GM12874 (cell line): Measurements from ENCODE around the gene RBM38.

Experiments
- TF ChIP-seq, protein P1 (sequence below): IDR thresholded peaks from 2 replicates; pipeline ENCODE4 v1.5.1; 2011; ENCODE audit warnings: low read depth, mild to moderate bottlenecking, control low read depth, low read length, moderate library complexity; ENCODE audit not compliant: insufficient read depth

Gene RBM38

DNA sequence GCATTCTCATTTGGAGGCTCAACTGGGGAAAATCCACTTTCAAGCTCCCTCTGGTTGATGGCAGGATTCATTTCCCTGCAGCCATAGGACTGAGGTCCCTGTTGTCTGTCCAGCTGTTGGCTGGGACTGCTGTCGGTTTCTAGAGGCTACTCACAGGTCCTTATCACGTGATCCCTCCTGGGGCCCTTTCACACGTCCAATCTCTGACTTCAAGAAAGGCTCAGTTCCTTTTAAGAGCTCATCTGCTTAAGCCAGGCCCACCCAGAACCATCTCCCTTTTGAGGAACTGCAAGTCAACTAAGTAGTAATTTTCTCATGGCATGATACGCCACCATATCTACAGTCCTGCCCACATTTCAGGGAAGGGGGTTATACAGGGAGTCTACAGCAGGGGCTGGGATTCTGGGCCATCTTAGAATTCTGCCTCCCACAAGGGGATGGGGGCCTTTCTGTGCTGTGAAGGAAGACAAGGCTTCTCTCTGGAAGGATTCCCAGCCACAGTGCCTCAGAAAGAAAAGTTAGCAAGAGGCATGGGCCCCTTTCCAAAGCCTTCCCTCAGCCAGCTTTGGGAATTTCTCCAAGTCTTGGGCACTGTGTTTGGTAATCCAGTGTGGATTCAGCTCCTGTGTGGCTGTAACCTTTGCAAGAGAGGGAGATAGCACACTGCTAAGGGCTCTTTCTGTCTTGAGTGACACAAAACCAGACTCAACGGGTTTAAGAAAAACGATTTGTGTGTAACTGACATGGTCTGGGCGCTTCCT, 67.4 kb downstream of the RBM38 start:
- TF ChIP-seq, protein P1, sequence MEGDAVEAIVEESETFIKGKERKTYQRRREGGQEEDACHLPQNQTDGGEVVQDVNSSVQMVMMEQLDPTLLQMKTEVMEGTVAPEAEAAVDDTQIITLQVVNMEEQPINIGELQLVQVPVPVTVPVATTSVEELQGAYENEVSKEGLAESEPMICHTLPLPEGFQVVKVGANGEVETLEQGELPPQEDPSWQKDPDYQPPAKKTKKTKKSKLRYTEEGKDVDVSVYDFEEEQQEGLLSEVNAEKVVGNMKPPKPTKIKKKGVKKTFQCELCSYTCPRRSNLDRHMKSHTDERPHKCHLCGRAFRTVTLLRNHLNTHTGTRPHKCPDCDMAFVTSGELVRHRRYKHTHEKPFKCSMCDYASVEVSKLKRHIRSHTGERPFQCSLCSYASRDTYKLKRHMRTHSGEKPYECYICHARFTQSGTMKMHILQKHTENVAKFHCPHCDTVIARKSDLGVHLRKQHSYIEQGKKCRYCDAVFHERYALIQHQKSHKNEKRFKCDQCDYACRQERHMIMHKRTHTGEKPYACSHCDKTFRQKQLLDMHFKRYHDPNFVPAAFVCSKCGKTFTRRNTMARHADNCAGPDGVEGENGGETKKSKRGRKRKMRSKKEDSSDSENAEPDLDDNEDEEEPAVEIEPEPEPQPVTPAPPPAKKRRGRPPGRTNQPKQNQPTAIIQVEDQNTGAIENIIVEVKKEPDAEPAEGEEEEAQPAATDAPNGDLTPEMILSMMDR = no peak
